Endothelial cell of umbilical vein (primary cell): ENCODE measurements around the gene ASNSD1. TPM values are rescaled to one million over a fixed set of nuclear protein-coding genes. Genes with fewer than 3 reads are reported as not detected.
A peak's percentile ranks its signal among the peaks of the same experiment; 100 is the strongest.

Source experiments
- BruUV-seq: library from RNA; stranded (reverse); fragments of 400-500 nt; replicated peaks from 2 replicates; lab custom pipeline; 2021; lab: Mats Ljungman, UMichigan
- CTCF ChIA-PET: fragments of 300-600, 350-600 bp; sonication (Branson Sonifier 250); formaldehyde crosslinking; loops from one replicate; lab custom pipeline; 2021; ENCODE audit warnings: antibody characterized with exemption, inconsistent platforms; lab: Charles Lee
- POLR2A ChIA-PET: fragments of 300-600, 350-600 bp; sonication (Branson Sonifier 250); formaldehyde crosslinking; loops from one replicate; lab custom pipeline; 2021; ENCODE audit warnings: antibody characterized with exemption, inconsistent platforms; lab: Charles Lee
- DNase-seq: peaks from one replicate; pipeline ENCODE4 v3.0.0-alpha.2; 2011; ENCODE audit warnings: low read depth, low spot score
- FAIRE-seq: peaks from 2 replicates; lab custom pipeline; 2011; peaks lifted over from hg19 to GRCh38; lab: Jason Lieb, UNC
- H2AFZ ChIP-seq: 2 replicates; pipeline ENCODE4 v1.6.0; 2012; ENCODE audit warnings: low read depth, low read length, control low read depth, inconsistent platforms
- H3K27ac ChIP-seq: 2 replicates; pipeline ENCODE4 v1.5.1; 2011; ENCODE audit warnings: low read depth, mild to moderate bottlenecking, control low read depth, low read length, moderate library complexity; ENCODE audit not compliant: insufficient read depth
- H3K27me3 ChIP-seq, 2 experiments: 2 replicates each; pipeline versions ENCODE4 v1.6.0 to v1.6.1; 2011; ENCODE audit warnings: low read length in 2 of 2, mixed read lengths in 1 of 2; ENCODE audit not compliant: control insufficient read depth in 2 of 2, insufficient read depth in 2 of 2
- H3K36me3 ChIP-seq, 2 experiments: 2 replicates in 1 of 2; 3 replicates in 1 of 2; pipeline ENCODE4 v1.5.1; 2011; ENCODE audit warnings: low read length in 2 of 2, mild to moderate bottlenecking in 1 of 2, moderate library complexity in 1 of 2; ENCODE audit not compliant: control insufficient read depth in 2 of 2, insufficient read depth in 2 of 2; ENCODE audit errors: extremely low read depth in 1 of 2
- H3K4me1 ChIP-seq: 3 replicates; pipeline ENCODE4 v1.5.1; 2011; ENCODE audit warnings: mild to moderate bottlenecking, low read length; ENCODE audit not compliant: control insufficient read depth, insufficient read depth; ENCODE audit errors: extremely low read depth
- H3K4me2 ChIP-seq: 2 replicates; pipeline ENCODE4 v1.6.1; 2011; ENCODE audit warnings: low read length, control low read depth, mixed read lengths; ENCODE audit not compliant: insufficient read depth
- H3K4me3 ChIP-seq, 3 experiments: fragments of 200-600 bp in 1 of 3; sonication (generic), shearing (Covaris generic) in 1 of 3; replicated peaks in 1 of 3; 2 replicates each; pipeline ENCODE4 v1.5.1; 2011 to 2016; ENCODE audit warnings: control low read depth in 3 of 3, low read length in 3 of 3, mild to moderate bottlenecking in 2 of 3, inconsistent platforms in 1 of 3, low read depth in 1 of 3, moderate library complexity in 1 of 3; ENCODE audit not compliant: insufficient read depth in 1 of 3
- H3K79me2 ChIP-seq: 2 replicates; pipeline ENCODE4 v1.6.0; 2012; ENCODE audit warnings: low read length, inconsistent platforms; ENCODE audit not compliant: control insufficient read depth, insufficient read depth
- H3K9ac ChIP-seq: replicated peaks from 2 replicates; pipeline ENCODE3; 2011; ENCODE audit warnings: low read length, control low read depth; ENCODE audit not compliant: insufficient read depth; ENCODE audit errors: extremely low read depth
- H3K9me1 ChIP-seq: replicated peaks from 3 replicates; pipeline ENCODE4 v1.6.0; 2011; ENCODE audit warnings: mild to moderate bottlenecking, low read length; ENCODE audit not compliant: control insufficient read depth, insufficient read depth; ENCODE audit errors: extremely low read depth
- H3K9me3 ChIP-seq: replicated peaks from 2 replicates; pipeline ENCODE4 v1.5.1; 2012; ENCODE audit warnings: low read length, inconsistent platforms; ENCODE audit not compliant: control insufficient read depth, insufficient read depth
- H4K20me1 ChIP-seq: replicated peaks from 2 replicates; pipeline ENCODE3; 2011; ENCODE audit warnings: mild to moderate bottlenecking, low read length; ENCODE audit not compliant: control insufficient read depth, insufficient read depth; ENCODE audit errors: extremely low read depth
- CTCF ChIP-seq, 2 donors: IDR thresholded peaks; 1 replicate in 1 of 2; 2 replicates in 1 of 2; pipeline ENCODE4 v1.5.1; 2011; ENCODE audit warnings: low read length in 2 of 2, mild to moderate bottlenecking in 2 of 2, moderate library complexity in 2 of 2, control low read depth in 1 of 2, inconsistent platforms in 1 of 2, low read depth in 1 of 2; ENCODE audit not compliant: insufficient read depth in 1 of 2; ENCODE audit errors: extremely low read depth in 1 of 2
- EZH2 ChIP-seq: IDR thresholded peaks from 2 replicates; pipeline ENCODE4 v1.6.1; 2012; ENCODE audit warnings: borderline replicate concordance, low read depth, mild to moderate bottlenecking, moderate library complexity, low read length, inconsistent platforms; ENCODE audit not compliant: severe bottlenecking
- GATA2 ChIP-seq: IDR thresholded peaks from 2 replicates; pipeline ENCODE4 v1.7.0; 2011; ENCODE audit warnings: low read depth, mild to moderate bottlenecking, moderate library complexity, mixed read lengths, low read length; ENCODE audit not compliant: insufficient read length, insufficient read depth
- MAX ChIP-seq: IDR thresholded peaks from 2 replicates; pipeline ENCODE4 v1.6.1; 2011; ENCODE audit not compliant: insufficient read depth, insufficient read length
- POLR2A ChIP-seq: IDR thresholded peaks from 2 replicates; pipeline ENCODE4 v1.6.1; 2012; ENCODE audit warnings: low read depth, mild to moderate bottlenecking, control low read depth, low read length
- POLR2AphosphoS5 ChIP-seq: IDR thresholded peaks from 2 replicates; pipeline ENCODE4 v1.6.1; 2012; ENCODE audit warnings: low read depth, mild to moderate bottlenecking, control low read depth, low read length, moderate library complexity; ENCODE audit not compliant: insufficient read depth
- dilution Hi-C: fragments of 300-500 bp; cut with MboI; formaldehyde crosslinking; loops from one replicate; pipeline ENCODE4 v1.15.0; 2019; ENCODE audit warnings: low sequenced_read_pairs; ENCODE audit not compliant: extremely low pct_ligation_motif_present
- intact Hi-C: fragments of 100-400 bp; cut with micrococcal nuclease; formaldehyde crosslinking; loops from one replicate; pipeline ENCODE4 v1.10.0; 2022
- polyA plus RNA-seq, 4 experiments: library from polyadenylated mRNA; depleted of rRNA in 3 of 4; stranded (reverse) in 3 of 4; unstranded in 1 of 4; fragments of >200 nt; gene quantifications; 2 replicates each; pipeline versions ENCODE4 v1.2.1 to v1.2.3, GENCODE V29; 2011 to 2012; ENCODE audit warnings: missing spikeins in 1 of 4
- total RNA-seq: library from RNA; stranded (reverse); gene quantifications from 2 replicates; pipeline ENCODE4 v1.2.3, GENCODE V29; 2021

Gene ASNSD1
- total and polyA plus RNA-seq, 2 donors (not counting 3 experiments of a cell fraction or from before 2014, with no cell fraction given), result 15.8 to 39.5 TPM

- Histone ChIP-seq H3K79me2 (no peaks in the 10 kb centered on the region), H2AFZ (peak overlapping the region; percentile 100), H3K9ac (peak overlapping the region; percentile 99), H3K4me1 (peaks cover 14% of the 10 kb centered on the region), H3K4me3 (peak overlapping the region in 2 of 3 experiments; percentile 18 to 92), H3K9me1 (no peaks in the 10 kb centered on the region), H3K36me3 (peaks cover 0 to 1% of the 10 kb centered on the region in 2 experiments), H3K27ac (no peak overlapping the region), H4K20me1 (no peaks in the 10 kb centered on the region), H3K27me3 (no peaks in the 10 kb centered on the region), H3K4me2 (peak overlapping the region; percentile 91), H3K9me3 (no peaks in the 10 kb centered on the region)
- FAIRE-seq (no peak), DNase-seq (no peak)
- ChIA-PET CTCF (interaction anchor here (1.1 to 5.8 kb wide), 10 partner anchors 9 to 397 kb away, joined by 3 to 42 read pairs (median 11); partner anchors contain the start of genes ASNSD1 and OSGEPL1), POLR2A (no interaction called here)
- BruUV-seq, result no TSS peak
- dilution Hi-C loops (no loop called here), intact Hi-C loops (loop anchor here (1.0 kb wide), 5 partner anchors 11 to 110 kb away; partner anchors contain the start of genes ASNSD1, ORMDL1 and PMS1)
- no peak for TF ChIP-seq MAX
- TF ChIP-seq GATA2, result no peak
- no peak for TF ChIP-seq POLR2A
- TF ChIP-seq EZH2, result no peak
Observed at GRCh38 chr2:189673661-189674373, 12.6 kb downstream of the ASNSD1 start.

DNA sequence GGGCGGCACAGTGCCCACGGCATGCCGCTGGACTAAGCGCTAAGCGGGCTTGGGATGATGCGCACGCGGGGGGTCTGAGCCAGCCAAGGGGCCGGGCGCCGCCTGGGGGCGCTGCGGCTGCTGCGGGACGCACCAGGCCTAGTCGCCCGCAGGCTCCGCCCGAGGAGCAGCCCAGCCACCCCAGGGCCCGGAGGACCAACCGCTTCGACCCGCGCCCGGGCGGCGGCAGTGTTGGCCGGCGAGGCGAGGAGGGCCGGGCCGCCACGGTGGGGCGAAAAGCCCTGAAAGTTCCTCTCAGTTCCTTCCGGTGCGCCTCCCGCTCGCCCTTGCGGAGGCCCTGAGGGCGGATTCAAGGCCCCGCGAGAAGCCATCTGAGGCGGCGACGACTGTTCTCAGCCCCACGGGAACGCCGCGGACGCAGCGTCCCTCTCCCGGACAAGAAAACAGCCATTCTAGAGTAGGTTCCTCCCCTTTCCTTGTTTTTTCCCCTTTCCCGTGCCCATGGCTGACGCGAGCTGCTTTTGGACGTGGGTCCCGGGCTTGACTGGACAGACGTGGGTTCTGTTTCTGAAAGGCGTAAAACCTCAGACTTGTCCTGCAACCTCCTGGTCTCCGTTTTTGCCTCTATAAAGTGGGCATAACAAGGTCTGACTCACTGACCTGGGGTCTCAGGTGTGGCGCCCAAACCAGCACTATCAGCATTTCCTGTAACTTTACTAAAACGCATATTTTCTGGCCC lies 13.3 kb downstream of the ASNSD1 start, which contains the start of gene ANKAR:
Gene ANKAR (plus strand): TSS at position 297 of the 739 bp plus-strand sequence. CDS start 1,821 bp downstream, outside the sequence.
- Histone ChIP-seq H3K9me1 (no peaks in the 10 kb centered on the region), H3K4me3 (peak within 1 kb of the TSS; percentile 54 to 92 (median 92)), H3K27me3 (no peaks in the 10 kb centered on the region), H3K9ac (peak within 1 kb of the TSS; percentile 99), H2AFZ (peak within 1 kb of the TSS; percentile 100), H4K20me1 (no peaks in the 10 kb centered on the region), H3K4me2 (peak within 1 kb of the TSS; percentile 100), H3K4me1 (peaks cover 14% of the 10 kb centered on the region), H3K36me3 (no peaks in the 10 kb centered on the region), H3K79me2 (no peaks in the 10 kb centered on the region), H3K27ac (peak within 1 kb of the TSS; percentile 95), H3K9me3 (no peaks in the 10 kb centered on the region)
- TSS peak; percentile 66 for BruUV-seq
- POLR2A ChIA-PET, result no interaction called here
- CTCF ChIA-PET, result interaction anchor here (0.6 to 5.8 kb wide), 11 partner anchors 10 to 397 kb away, joined by 3 to 42 read pairs (median 10); partner anchors contain the start of genes ASNSD1 and OSGEPL1
- FAIRE-seq (peak; percentile 69), DNase-seq (peak; percentile 95)
- no peak for TF ChIP-seq EZH2
- peak; percentile 91 to 99 for TF ChIP-seq CTCF (IDR thresholded peaks at IDR 0.05; ENCODE audit: extremely low read depth in 1 of 2, insufficient read depth in 1 of 2, low read depth in 1 of 2, low read length in 2 of 2)
- peak; percentile 85 for TF ChIP-seq POLR2AphosphoS5
- no peak for TF ChIP-seq MAX
- peak; percentile 95 for TF ChIP-seq POLR2A
- intact Hi-C loops, result loop anchor here (1.0 kb wide), 5 partner anchors 11 to 110 kb away; partner anchors contain the start of genes ASNSD1, ORMDL1 and PMS1
- dilution Hi-C loops, result no loop called here
